HEK293 (cell line): ENCODE results near the gene UBR1.

Experiments
- CTCF ChIA-PET: fragments of 350-600 bp; formaldehyde crosslinking; extraction: SDS; loops from one replicate; lab custom pipeline; 2021; ENCODE audit warnings: antibody characterized with exemption; lab: Yijun Ruan, JAX
- POLR2A ChIA-PET: fragments of 300-600 bp; formaldehyde crosslinking; extraction: SDS; loops from one replicate; lab custom pipeline; 2020; ENCODE audit warnings: antibody characterized with exemption, inconsistent platforms; lab: Yijun Ruan, JAX
- H3K27ac ChIP-seq: fragments of 200-500 bp; sonication (Bioruptor generic); 2 replicates; pipeline ENCODE4 v1.5.1; 2014; ENCODE audit warnings: low read depth, low read length, control low read depth, inconsistent platforms; ENCODE audit errors: extremely low read depth
- H3K36me3 ChIP-seq, 2 experiments: fragments of 200-500 bp in 1 of 2; sonication (Bioruptor generic) in 1 of 2; 1 replicate in 1 of 2; 2 replicates in 1 of 2; pipeline ENCODE4 v1.5.1; 2014 to 2017; ENCODE audit warnings: inconsistent platforms in 2 of 2, low read length in 2 of 2; ENCODE audit not compliant: control insufficient read depth in 2 of 2, insufficient read depth in 1 of 2
- H3K4me1 ChIP-seq: fragments of 200-500 bp; sonication (Bioruptor generic); 2 replicates; pipeline ENCODE4 v1.5.1; 2014; ENCODE audit warnings: mild to moderate bottlenecking, low read length, inconsistent platforms; ENCODE audit not compliant: control insufficient read depth, insufficient read depth
- H3K4me3 ChIP-seq: 2 replicates; pipeline ENCODE4 v1.5.1; 2011; ENCODE audit warnings: low read depth, mild to moderate bottlenecking, control low read depth, low read length, moderate library complexity
- H3K9me3 ChIP-seq: fragments of 200-500 bp; sonication (Bioruptor generic); 2 replicates; pipeline ENCODE4 v1.5.1; 2014; ENCODE audit warnings: low read depth, low read length, inconsistent platforms; ENCODE audit not compliant: control insufficient read depth, insufficient read depth
- BCL11B ChIP-seq: fragments of 450-650 bp; formaldehyde crosslinking; IDR thresholded peaks from 2 replicates; pipeline ENCODE4 v1.5.1; 2016; ENCODE audit warnings: low read depth, missing biosample characterization, missing genetic modification characterization
- GFI1B ChIP-seq: fragments of 450-650 bp; formaldehyde crosslinking; IDR thresholded peaks from 2 replicates; pipeline ENCODE4 v1.5.1; 2016; ENCODE audit warnings: missing biosample characterization, missing genetic modification characterization
- GLI2 ChIP-seq: fragments of 450-650 bp; formaldehyde crosslinking; IDR thresholded peaks from 2 replicates; pipeline ENCODE4; 2017; ENCODE audit warnings: missing biosample characterization, missing genetic modification characterization, low read depth, borderline replicate concordance
- HOXA7 ChIP-seq: sonication (generic); formaldehyde crosslinking; IDR thresholded peaks from 2 replicates; pipeline ENCODE4 v1.8.1; 2022; ENCODE audit warnings: missing genetic modification reagents, borderline replicate concordance
- IKZF3 ChIP-seq: fragments of 450-650 bp; IDR thresholded peaks from 2 replicates; pipeline ENCODE4 v1.5.0; 2018; ENCODE audit warnings: missing biosample characterization, mild to moderate bottlenecking, missing genetic modification characterization, moderate library complexity
- KLF1 ChIP-seq: fragments of 450-650 bp; formaldehyde crosslinking; IDR thresholded peaks from 2 replicates; pipeline ENCODE4 v1.5.1; 2016; ENCODE audit warnings: missing biosample characterization, missing genetic modification characterization
- KLF10 ChIP-seq: fragments of 450-650 bp; IDR thresholded peaks from 2 replicates; pipeline ENCODE4 v1.5.1; 2018; ENCODE audit warnings: missing biosample characterization, mild to moderate bottlenecking, missing genetic modification characterization
- SETDB1 ChIP-seq: IDR thresholded peaks from one replicate; pipeline ENCODE4 v1.6.1; 2017; ENCODE audit warnings: mild to moderate bottlenecking, low read length, moderate library complexity, mixed read lengths; ENCODE audit not compliant: insufficient read length
- TRIM28 ChIP-seq: IDR thresholded peaks from 2 replicates; pipeline ENCODE4 v1.6.1; 2011; ENCODE audit warnings: low read length, control low read depth, borderline replicate concordance
- ZBTB8A ChIP-seq: fragments of 450-650 bp; formaldehyde crosslinking; IDR thresholded peaks from 2 replicates; pipeline ENCODE4 v1.5.1; 2016; ENCODE audit warnings: missing biosample characterization, missing genetic modification characterization
- ZFHX2 ChIP-seq: fragments of 450-650 bp; formaldehyde crosslinking; conservative IDR thresholded peaks from 2 replicates; pipeline ENCODE4 v1.5.1; 2016; ENCODE audit warnings: missing biosample characterization, missing genetic modification characterization
- ZIC2 ChIP-seq: fragments of 450-650 bp; formaldehyde crosslinking; IDR thresholded peaks from 2 replicates; pipeline ENCODE4 v1.5.1; 2016; ENCODE audit warnings: missing biosample characterization, missing genetic modification characterization
- ZNF248 ChIP-seq: fragments of 450-650 bp; formaldehyde crosslinking; IDR thresholded peaks from 2 replicates; pipeline ENCODE4 v1.5.1; 2017; ENCODE audit warnings: missing biosample characterization, missing genetic modification characterization
- ZNF274 ChIP-seq, 2 experiments: fragments of 200-500 bp in 1 of 2; fragments of 450-650 bp in 1 of 2; sonication (Bioruptor generic) in 1 of 2; formaldehyde crosslinking in 1 of 2; IDR thresholded peaks; 2 replicates each; pipeline versions ENCODE4 v1.5.1 to v1.6.1; 2014 to 2016; ENCODE audit warnings: borderline replicate concordance in 1 of 2, inconsistent platforms in 1 of 2, low read length in 1 of 2, missing biosample characterization in 1 of 2, missing genetic modification characterization in 1 of 2
- ZNF324 ChIP-seq: fragments of 450-650 bp; formaldehyde crosslinking; IDR thresholded peaks from 2 replicates; pipeline ENCODE4 v1.5.1; 2016; ENCODE audit warnings: missing biosample characterization, missing genetic modification characterization
- ZNF473 ChIP-seq: fragments of 450-650 bp; formaldehyde crosslinking; IDR thresholded peaks from 2 replicates; pipeline ENCODE4 v1.5.1; 2017; ENCODE audit warnings: missing biosample characterization, missing genetic modification characterization
- ZNF530 ChIP-seq: fragments of 450-650 bp; formaldehyde crosslinking; IDR thresholded peaks from 2 replicates; pipeline ENCODE4 v1.5.1; 2016; ENCODE audit warnings: low read depth, missing biosample characterization, missing genetic modification characterization
- ZNF623 ChIP-seq: fragments of 450-650 bp; formaldehyde crosslinking; IDR thresholded peaks from 2 replicates; pipeline ENCODE4 v1.5.1; 2016; ENCODE audit warnings: missing biosample characterization, missing genetic modification characterization
- ZNF670 ChIP-seq: fragments of 450-650 bp; formaldehyde crosslinking; IDR thresholded peaks from 2 replicates; pipeline ENCODE4 v1.5.1; 2016; ENCODE audit warnings: missing biosample characterization, missing genetic modification characterization, low read depth
- ZNF777 ChIP-seq: fragments of 450-650 bp; formaldehyde crosslinking; IDR thresholded peaks from 2 replicates; pipeline ENCODE4 v1.5.1; 2017; ENCODE audit warnings: missing biosample characterization, missing genetic modification characterization, borderline replicate concordance
- ZNF785 ChIP-seq: fragments of 450-650 bp; formaldehyde crosslinking; IDR thresholded peaks from 2 replicates; pipeline ENCODE4 v1.5.1; 2016; ENCODE audit warnings: missing biosample characterization, missing genetic modification characterization
- ZNF791 ChIP-seq: fragments of 450-650 bp; formaldehyde crosslinking; IDR thresholded peaks from 2 replicates; pipeline ENCODE4 v1.5.1; 2016; ENCODE audit warnings: missing biosample characterization, missing genetic modification characterization
- ZSCAN23 ChIP-seq: fragments of 450-650 bp; formaldehyde crosslinking; IDR thresholded peaks from 2 replicates; pipeline ENCODE4 v1.5.1; 2016; ENCODE audit warnings: missing biosample characterization, missing genetic modification characterization
- TF ChIP-seq, protein P1 (sequence below): fragments of 450-650 bp; formaldehyde crosslinking; IDR thresholded peaks from 2 replicates; pipeline ENCODE4 v1.5.1; 2016; ENCODE audit warnings: missing biosample characterization, missing genetic modification characterization, borderline replicate concordance
- TF ChIP-seq, protein P2 (sequence below): fragments of 450-650 bp; formaldehyde crosslinking; IDR thresholded peaks from 2 replicates; pipeline ENCODE4 v1.5.1; 2016; ENCODE audit warnings: missing biosample characterization, missing genetic modification characterization, borderline replicate concordance
- TF ChIP-seq, protein P3 (sequence below): fragments of 450-650 bp; formaldehyde crosslinking; optimal IDR thresholded peaks from 2 replicates; pipeline ENCODE3; 2016; ENCODE audit warnings: missing biosample characterization, mild to moderate bottlenecking, missing genetic modification characterization

The UBR1 gene

DNA sequence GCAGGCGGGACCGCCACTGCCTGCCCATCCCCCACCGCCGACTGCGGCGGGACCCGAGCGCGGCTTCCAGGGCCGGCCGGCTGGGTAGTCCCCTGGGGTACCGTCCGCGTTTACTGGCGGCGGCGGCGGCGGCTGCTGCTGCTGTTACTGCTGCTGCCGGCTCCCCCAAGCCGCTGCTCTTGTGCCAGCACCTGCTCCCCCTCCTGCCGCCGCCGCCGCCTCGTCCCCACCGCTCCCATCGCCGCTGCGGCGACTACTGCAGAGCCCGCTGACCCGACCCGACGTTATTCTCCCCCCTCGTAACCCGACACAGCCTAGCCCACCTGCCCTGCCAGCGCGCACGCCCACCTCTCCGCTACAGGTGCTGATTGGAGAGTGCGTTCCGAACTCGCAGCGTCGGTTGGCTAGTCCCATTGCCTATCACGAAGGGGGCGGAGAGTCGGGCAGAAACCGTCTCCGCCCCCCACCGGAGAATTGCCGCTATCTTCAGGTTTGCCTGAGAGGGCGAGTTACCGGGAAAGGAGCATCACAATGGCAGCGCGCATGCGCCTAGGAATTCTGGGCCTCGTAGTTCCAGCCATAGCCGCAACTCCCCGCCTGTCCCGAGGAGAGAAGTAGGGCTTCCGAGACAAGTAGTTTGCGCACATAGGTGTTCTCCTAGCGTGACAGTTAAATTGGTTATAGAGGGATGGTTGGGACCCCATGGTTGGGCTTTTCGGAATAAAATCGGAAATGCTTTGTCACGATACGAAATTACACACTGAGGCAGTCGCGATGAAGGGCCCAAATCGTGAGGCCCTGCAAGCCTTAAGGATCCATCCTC, 185.1 kb downstream of the UBR1 start, which contains the start of gene TTBK2 (continued):
- TF ChIP-seq, protein P1, sequence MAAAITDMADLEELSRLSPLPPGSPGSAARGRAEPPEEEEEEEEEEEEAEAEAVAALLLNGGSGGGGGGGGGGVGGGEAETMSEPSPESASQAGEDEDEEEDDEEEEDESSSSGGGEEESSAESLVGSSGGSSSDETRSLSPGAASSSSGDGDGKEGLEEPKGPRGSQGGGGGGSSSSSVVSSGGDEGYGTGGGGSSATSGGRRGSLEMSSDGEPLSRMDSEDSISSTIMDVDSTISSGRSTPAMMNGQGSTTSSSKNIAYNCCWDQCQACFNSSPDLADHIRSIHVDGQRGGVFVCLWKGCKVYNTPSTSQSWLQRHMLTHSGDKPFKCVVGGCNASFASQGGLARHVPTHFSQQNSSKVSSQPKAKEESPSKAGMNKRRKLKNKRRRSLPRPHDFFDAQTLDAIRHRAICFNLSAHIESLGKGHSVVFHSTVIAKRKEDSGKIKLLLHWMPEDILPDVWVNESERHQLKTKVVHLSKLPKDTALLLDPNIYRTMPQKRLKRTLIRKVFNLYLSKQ (tag by site-specific recombination): no peak
- no peak for TF ChIP-seq TRIM28
- TF ChIP-seq ZNF777: no peak
- TF ChIP-seq ZNF670: no peak

DNA sequence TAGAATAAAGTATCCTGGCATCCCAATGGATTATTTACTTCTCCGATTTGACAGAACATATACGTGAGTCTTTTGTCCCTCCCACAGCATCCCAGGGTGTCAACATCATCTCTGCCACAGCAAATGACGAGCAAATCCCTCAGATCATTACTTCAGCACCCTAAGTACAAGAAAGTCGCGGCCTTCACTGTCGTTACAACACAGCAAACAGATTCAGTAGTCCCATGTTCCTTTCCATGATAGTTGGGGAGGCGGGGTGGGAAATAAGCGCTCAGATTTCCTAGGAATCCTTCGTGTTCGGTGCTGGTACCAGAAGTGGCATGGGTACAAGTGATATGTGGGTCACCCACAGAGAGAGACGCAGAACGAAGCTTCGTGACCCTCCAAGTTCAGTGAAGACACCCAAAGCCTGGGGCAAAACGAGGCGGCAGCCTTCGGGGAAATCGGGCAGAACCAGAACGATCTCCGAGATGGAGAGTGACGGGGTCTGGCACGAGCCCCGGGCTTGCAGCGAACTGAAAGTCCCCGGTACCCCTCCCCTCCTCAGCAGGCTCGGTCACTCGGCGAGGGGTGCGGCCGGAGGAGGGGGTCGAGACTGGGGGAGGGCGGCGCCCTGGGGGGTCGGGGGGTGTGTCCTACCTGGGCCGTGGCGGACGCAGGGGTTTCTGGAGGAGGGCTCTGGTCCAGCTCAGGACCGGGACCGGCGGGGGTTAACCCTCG, 185.9 kb downstream of the UBR1 start:
- POLR2A ChIA-PET: no interaction called here
- CTCF ChIA-PET: no interaction called here
- Histone ChIP-seq H3K4me3 (peak overlapping the region; percentile 79), H3K4me1 (no peaks in the 10 kb centered on the region), H3K27ac (peak overlapping the region; percentile 72), H3K9me3 (no peaks in the 10 kb centered on the region), H3K36me3 (no peaks in the 10 kb centered on the region)
- TF ChIP-seq GFI1B (tag by site-specific recombination): no peak
- no peak for TF ChIP-seq ZNF623 (tag by site-specific recombination)
- no peak for TF ChIP-seq SETDB1
- TF ChIP-seq ZNF324 (tag by site-specific recombination): no peak
- no peak for TF ChIP-seq ZNF785 (tag by site-specific recombination)
- TF ChIP-seq, protein P2, sequence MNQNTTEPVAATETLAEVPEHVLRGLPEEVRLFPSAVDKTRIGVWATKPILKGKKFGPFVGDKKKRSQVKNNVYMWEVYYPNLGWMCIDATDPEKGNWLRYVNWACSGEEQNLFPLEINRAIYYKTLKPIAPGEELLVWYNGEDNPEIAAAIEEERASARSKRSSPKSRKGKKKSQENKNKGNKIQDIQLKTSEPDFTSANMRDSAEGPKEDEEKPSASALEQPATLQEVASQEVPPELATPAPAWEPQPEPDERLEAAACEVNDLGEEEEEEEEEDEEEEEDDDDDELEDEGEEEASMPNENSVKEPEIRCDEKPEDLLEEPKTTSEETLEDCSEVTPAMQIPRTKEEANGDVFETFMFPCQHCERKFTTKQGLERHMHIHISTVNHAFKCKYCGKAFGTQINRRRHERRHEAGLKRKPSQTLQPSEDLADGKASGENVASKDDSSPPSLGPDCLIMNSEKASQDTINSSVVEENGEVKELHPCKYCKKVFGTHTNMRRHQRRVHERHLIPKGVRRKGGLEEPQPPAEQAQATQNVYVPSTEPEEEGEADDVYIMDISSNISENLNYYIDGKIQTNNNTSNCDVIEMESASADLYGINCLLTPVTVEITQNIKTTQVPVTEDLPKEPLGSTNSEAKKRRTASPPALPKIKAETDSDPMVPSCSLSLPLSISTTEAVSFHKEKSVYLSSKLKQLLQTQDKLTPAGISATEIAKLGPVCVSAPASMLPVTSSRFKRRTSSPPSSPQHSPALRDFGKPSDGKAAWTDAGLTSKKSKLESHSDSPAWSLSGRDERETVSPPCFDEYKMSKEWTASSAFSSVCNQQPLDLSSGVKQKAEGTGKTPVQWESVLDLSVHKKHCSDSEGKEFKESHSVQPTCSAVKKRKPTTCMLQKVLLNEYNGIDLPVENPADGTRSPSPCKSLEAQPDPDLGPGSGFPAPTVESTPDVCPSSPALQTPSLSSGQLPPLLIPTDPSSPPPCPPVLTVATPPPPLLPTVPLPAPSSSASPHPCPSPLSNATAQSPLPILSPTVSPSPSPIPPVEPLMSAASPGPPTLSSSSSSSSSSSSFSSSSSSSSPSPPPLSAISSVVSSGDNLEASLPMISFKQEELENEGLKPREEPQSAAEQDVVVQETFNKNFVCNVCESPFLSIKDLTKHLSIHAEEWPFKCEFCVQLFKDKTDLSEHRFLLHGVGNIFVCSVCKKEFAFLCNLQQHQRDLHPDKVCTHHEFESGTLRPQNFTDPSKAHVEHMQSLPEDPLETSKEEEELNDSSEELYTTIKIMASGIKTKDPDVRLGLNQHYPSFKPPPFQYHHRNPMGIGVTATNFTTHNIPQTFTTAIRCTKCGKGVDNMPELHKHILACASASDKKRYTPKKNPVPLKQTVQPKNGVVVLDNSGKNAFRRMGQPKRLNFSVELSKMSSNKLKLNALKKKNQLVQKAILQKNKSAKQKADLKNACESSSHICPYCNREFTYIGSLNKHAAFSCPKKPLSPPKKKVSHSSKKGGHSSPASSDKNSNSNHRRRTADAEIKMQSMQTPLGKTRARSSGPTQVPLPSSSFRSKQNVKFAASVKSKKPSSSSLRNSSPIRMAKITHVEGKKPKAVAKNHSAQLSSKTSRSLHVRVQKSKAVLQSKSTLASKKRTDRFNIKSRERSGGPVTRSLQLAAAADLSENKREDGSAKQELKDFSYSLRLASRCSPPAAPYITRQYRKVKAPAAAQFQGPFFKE (tag by site-specific recombination): no peak
- TF ChIP-seq KLF10: no peak
- TF ChIP-seq BCL11B (tag by site-specific recombination): no peak
- no peak for TF ChIP-seq KLF1 (tag by site-specific recombination)
- no peak for TF ChIP-seq ZNF248 (tag by site-specific recombination)
- no peak for TF ChIP-seq ZFHX2 (tag by site-specific recombination)
- TF ChIP-seq ZBTB8A (tag by site-specific recombination): no peak
- no peak for TF ChIP-seq ZNF530 (tag by site-specific recombination)
- no peak for TF ChIP-seq HOXA7 (CRISPR knock-in tag)
- no peak for TF ChIP-seq IKZF3
- TF ChIP-seq, protein P3, sequence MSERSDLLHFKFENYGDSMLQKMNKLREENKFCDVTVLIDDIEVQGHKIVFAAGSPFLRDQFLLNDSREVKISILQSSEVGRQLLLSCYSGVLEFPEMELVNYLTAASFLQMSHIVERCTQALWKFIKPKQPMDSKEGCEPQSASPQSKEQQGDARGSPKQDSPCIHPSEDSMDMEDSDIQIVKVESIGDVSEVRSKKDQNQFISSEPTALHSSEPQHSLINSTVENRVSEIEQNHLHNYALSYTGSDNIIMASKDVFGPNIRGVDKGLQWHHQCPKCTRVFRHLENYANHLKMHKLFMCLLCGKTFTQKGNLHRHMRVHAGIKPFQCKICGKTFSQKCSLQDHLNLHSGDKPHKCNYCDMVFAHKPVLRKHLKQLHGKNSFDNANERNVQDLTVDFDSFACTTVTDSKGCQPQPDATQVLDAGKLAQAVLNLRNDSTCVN (tag by site-specific recombination): no peak
- no peak for TF ChIP-seq ZNF791
- TF ChIP-seq ZSCAN23 (tag by site-specific recombination): no peak
- TF ChIP-seq GLI2 (tag by site-specific recombination): no peak
- no peak for TF ChIP-seq ZNF473 (tag by site-specific recombination)
- TF ChIP-seq ZNF274 (IDR thresholded peaks at IDR 0.05; ENCODE audit: low read length): no peak
- TF ChIP-seq ZNF274 (tag by site-specific recombination; IDR thresholded peaks at IDR 0.05; ENCODE audit: borderline replicate concordance): no peak
- 0 out of 2 replicates have a peak, but pooled peaks have one; percentile 6 for TF ChIP-seq ZIC2 (tag by site-specific recombination)
